H1 (cell line): ENCODE data around the gene PEAK1.

Source experiments
- CHD2 ChIP-seq: IDR thresholded peaks from 2 replicates; pipeline ENCODE4 v1.6.1; 2012; ENCODE audit warnings: low read length, improper control_type of control experiment
- EZH2 ChIP-seq: fragments of 200-600 bp; sonication (generic); IDR thresholded peaks from 2 replicates; pipeline ENCODE4 v1.7.1; 2012; ENCODE audit warnings: low read depth, mild to moderate bottlenecking, moderate library complexity, low read length, inconsistent platforms; ENCODE audit not compliant: severe bottlenecking
- HDAC6 ChIP-seq: IDR thresholded peaks from one replicate; pipeline ENCODE4 v1.7.1; 2012; ENCODE audit warnings: low read depth, mild to moderate bottlenecking, inconsistent platforms, low read length, moderate library complexity
- TF ChIP-seq, protein P1 (sequence below), 3 experiments: IDR thresholded peaks; 1 replicate in 2 of 3; 2 replicates in 1 of 3; pipeline versions ENCODE4 v1.5.1 to v1.6.1; 2011; ENCODE audit warnings: low read length in 3 of 3, mild to moderate bottlenecking in 3 of 3, inconsistent platforms in 2 of 3, low read depth in 1 of 3, moderate library complexity in 1 of 3; ENCODE audit not compliant: insufficient read depth in 1 of 3; ENCODE audit errors: control extremely low read depth in 1 of 3

DNA sequence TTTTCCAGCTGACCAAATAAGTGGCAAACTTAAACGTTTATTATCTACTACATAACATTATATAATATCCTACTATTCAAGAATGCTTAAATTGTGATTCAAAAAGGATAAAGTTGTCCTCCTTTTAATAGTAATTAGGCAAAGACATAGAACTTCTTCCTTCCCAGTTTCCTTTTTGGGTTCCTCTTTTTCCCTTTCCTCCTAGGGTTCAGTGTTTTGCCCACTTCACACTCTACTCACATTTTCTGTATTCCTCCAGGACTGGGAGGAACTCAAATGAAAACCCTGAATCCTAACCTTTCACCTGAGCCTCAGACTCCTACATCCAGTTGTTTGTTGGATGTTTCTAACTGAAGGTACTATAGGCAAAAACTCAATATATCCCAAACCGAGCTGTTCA is 132.5 kb downstream of the PEAK1 start:
- TF ChIP-seq HDAC6 (no peak), EZH2 (no peak), CHD2 (no peak)
- TF ChIP-seq, protein P1, sequence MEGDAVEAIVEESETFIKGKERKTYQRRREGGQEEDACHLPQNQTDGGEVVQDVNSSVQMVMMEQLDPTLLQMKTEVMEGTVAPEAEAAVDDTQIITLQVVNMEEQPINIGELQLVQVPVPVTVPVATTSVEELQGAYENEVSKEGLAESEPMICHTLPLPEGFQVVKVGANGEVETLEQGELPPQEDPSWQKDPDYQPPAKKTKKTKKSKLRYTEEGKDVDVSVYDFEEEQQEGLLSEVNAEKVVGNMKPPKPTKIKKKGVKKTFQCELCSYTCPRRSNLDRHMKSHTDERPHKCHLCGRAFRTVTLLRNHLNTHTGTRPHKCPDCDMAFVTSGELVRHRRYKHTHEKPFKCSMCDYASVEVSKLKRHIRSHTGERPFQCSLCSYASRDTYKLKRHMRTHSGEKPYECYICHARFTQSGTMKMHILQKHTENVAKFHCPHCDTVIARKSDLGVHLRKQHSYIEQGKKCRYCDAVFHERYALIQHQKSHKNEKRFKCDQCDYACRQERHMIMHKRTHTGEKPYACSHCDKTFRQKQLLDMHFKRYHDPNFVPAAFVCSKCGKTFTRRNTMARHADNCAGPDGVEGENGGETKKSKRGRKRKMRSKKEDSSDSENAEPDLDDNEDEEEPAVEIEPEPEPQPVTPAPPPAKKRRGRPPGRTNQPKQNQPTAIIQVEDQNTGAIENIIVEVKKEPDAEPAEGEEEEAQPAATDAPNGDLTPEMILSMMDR (IDR thresholded peaks at IDR 0.05; ENCODE audit: control extremely low read depth in 1 of 3, insufficient read depth in 1 of 3, low read depth in 1 of 3, low read length in 3 of 3) = no peak
